ENCODE results near the gene EMID1. TPM values are rescaled to one million over a fixed set of nuclear protein-coding genes. Genes with fewer than 3 reads are reported as not detected.
"Not testable (repeated sequence)": the region's sequence is repeated elsewhere in the genome, so short reads cannot be mapped to it uniquely, and the experiment has no call there.

Gene EMID1
- total RNA-seq, 1 experiment from 2014 or later = 9.6 TPM

GRCh38 chr22:29233277-29233877 lies 27.7 kb downstream of the EMID1 start:
- ChIA-PET POLR2A (no interaction called here), RAD21 (ENCODE audit: low non-redundant PET in 1 of 2, low total read pairs in 2 of 2, uncharacterized antibody in 2 of 2, unreplicated experiment in 2 of 2) (no interaction called here), CTCF (interaction anchor here (1.0 kb wide), 1 partner anchor 12 kb away, joined by 4 read pairs; no protein-coding TSS in a partner anchor)
- TF ChIP-seq YY1 (IDR thresholded peaks at IDR 0.05; ENCODE audit: extremely low read depth, insufficient replicate concordance, low read depth, low read length) = no peak
- TF ChIP-seq ZFX (IDR thresholded peaks at IDR 0.05) = no peak
- no peak for TF ChIP-seq MAX (IDR thresholded peaks at IDR 0.05)
- TF ChIP-seq ELF1 (IDR thresholded peaks at IDR 0.05; ENCODE audit: borderline replicate concordance, low read depth) = no peak
- TF ChIP-seq TCF7L2 (IDR thresholded peaks at IDR 0.05; ENCODE audit: borderline replicate concordance, extremely low read depth, insufficient read depth, insufficient read length) = no peak
- no peak for TF ChIP-seq JUND (IDR thresholded peaks at IDR 0.05)
- TF ChIP-seq CTCF (IDR thresholded peaks at IDR 0.05 in 2 of 3, conservative IDR thresholded peaks at IDR 0.05 in 1 of 3; ENCODE audit: borderline replicate concordance in 1 of 3, insufficient read depth in 1 of 3, low read depth in 2 of 3, low read length in 2 of 3) = no peak
- TF ChIP-seq REST (IDR thresholded peaks at IDR 0.05; ENCODE audit: low read depth) = no peak
- TF ChIP-seq CEBPB (IDR thresholded peaks at IDR 0.05; ENCODE audit: low read depth) = no peak
- Histone ChIP-seq H3K9me3 (ENCODE audit: control insufficient read depth in 1 of 2, insufficient read depth in 1 of 2, low read depth in 1 of 2, low read length in 2 of 2) (no peaks in the 10 kb centered on the region), H3K9me2 (ENCODE audit: insufficient read depth) (no peaks in the 10 kb centered on the region), H3K4me1 (ENCODE audit: control insufficient read depth in 1 of 2, insufficient read depth in 2 of 2, low read length in 2 of 2) (no peaks in the 10 kb centered on the region), H4K20me1 (ENCODE audit: insufficient read depth) (no peaks in the 10 kb centered on the region), H2AFZ (ENCODE audit: low read depth, low read length, poor library complexity, severe bottlenecking) (no peak overlapping the region), H3K9ac (ENCODE audit: low read length) (no peak overlapping the region), H3K79me2 (ENCODE audit: insufficient read depth, low read length) (no peaks in the 10 kb centered on the region), H3K4me3 (replicated peaks in 1 of 2; ENCODE audit: low read depth in 1 of 2, low read length in 2 of 2) (no peak overlapping the region), H3K27me3 (ENCODE audit: insufficient read depth, low read length) (no peaks in the 10 kb centered on the region), H3K4me2 (ENCODE audit: low read length) (no peak overlapping the region), H3K27ac (ENCODE audit: low read depth, low read length) (no peak overlapping the region), H3K36me3 (ENCODE audit: control insufficient read depth in 1 of 2, insufficient read depth in 2 of 2, low read length in 2 of 2) (no peaks in the 10 kb centered on the region)
- DNase-seq (ENCODE audit: low read depth, low spot score) (no peak), ATAC-seq (no peak)
- no TSS peak for BruUV-seq (replicated peaks)
- intact Hi-C loops (cut with micrococcal nuclease) = no loop called here

GRCh38 chr22:29240481-29240880 lies 34.8 kb downstream of the EMID1 start:
- BruUV-seq (replicated peaks); H3K79me2 ChIP-seq (ENCODE audit: insufficient read depth, low read length); H4K20me1 ChIP-seq (ENCODE audit: insufficient read depth); H2AFZ ChIP-seq (ENCODE audit: low read depth, low read length, poor library complexity, severe bottlenecking); H3K9me2 ChIP-seq (ENCODE audit: insufficient read depth); H3K36me3 ChIP-seq (ENCODE audit: control insufficient read depth in 1 of 2, insufficient read depth in 2 of 2, low read length in 2 of 2); H3K27me3 ChIP-seq (ENCODE audit: insufficient read depth, low read length); H3K27ac ChIP-seq (ENCODE audit: low read depth, low read length); H3K4me3 ChIP-seq (replicated peaks in 1 of 2; ENCODE audit: low read depth in 1 of 2, low read length in 2 of 2); H3K4me2 ChIP-seq (ENCODE audit: low read length); H3K4me1 ChIP-seq (ENCODE audit: control insufficient read depth in 1 of 2, insufficient read depth in 2 of 2, low read length in 2 of 2); DNase-seq (ENCODE audit: low read depth, low spot score); H3K9me3 ChIP-seq (ENCODE audit: control insufficient read depth in 1 of 2, insufficient read depth in 1 of 2, low read depth in 1 of 2, low read length in 2 of 2); POLR2A ChIA-PET; CTCF ChIA-PET; H3K9ac ChIP-seq (ENCODE audit: low read length); ATAC-seq: not testable (repeated sequence)
- RAD21 ChIA-PET (ENCODE audit: low non-redundant PET in 1 of 2, low total read pairs in 2 of 2, uncharacterized antibody in 2 of 2, unreplicated experiment in 2 of 2) = interaction anchor here in 1 of 2 experiments (1.1 kb wide), 1 partner anchor 199 kb away, joined by 3 read pairs; no protein-coding TSS in a partner anchor
- intact Hi-C loops (cut with micrococcal nuclease) = loop anchor here (10.0 kb wide), 3 partner anchors 86 to 386 kb away; no protein-coding TSS in a partner anchor
